GM12865 (cell line): ENCODE data around the gene C12orf42.

ENCODE experiments used
- DNase-seq: peaks from one replicate; pipeline ENCODE4 v3.0.0; 2010; ENCODE audit warnings: low read depth
- H3K4me3 ChIP-seq: 2 replicates; pipeline ENCODE4 v1.5.1; 2011; ENCODE audit warnings: mild to moderate bottlenecking, low read depth, low read length, control low read depth
- CTCF ChIP-seq: IDR thresholded peaks from 2 replicates; pipeline ENCODE4 v1.5.1; 2011; ENCODE audit warnings: low read length, control low read depth, low read depth, inconsistent platforms; ENCODE audit not compliant: insufficient read depth; ENCODE audit errors: missing control alignments

The C12orf42 gene

GRCh38 chr12:103498990-103499389, 3.2 kb upstream of the C12orf42 start:
- no peak overlapping the region for H3K4me3 ChIP-seq
- peak; percentile 35 for DNase-seq
- TF ChIP-seq CTCF, result no peak

- H3K4me3 ChIP-seq, result peak overlapping the region; percentile 48
- DNase-seq, result no peak
- TF ChIP-seq CTCF, result no peak
Measured at GRCh38 chr12:103494734-103495468, 867 bp downstream of the C12orf42 start.

- no peak for TF ChIP-seq CTCF
- H3K4me3 ChIP-seq, result no peak overlapping the region
- DNase-seq, result no peak
Measured at GRCh38 chr12:103494051-103494733, 1.6 kb downstream of the C12orf42 start.

GRCh38 chr12:103493199-103493598, 2.6 kb downstream of the C12orf42 start:
- no peak overlapping the region for H3K4me3 ChIP-seq
- TF ChIP-seq CTCF, result no peak
- no peak for DNase-seq

- TF ChIP-seq CTCF, result no peak
- H3K4me3 ChIP-seq, result peak overlapping the region; percentile 15; the same call in 1 of the 2 replicates
- DNase-seq, result peak; percentile 45
Measured at GRCh38 chr12:103482365-103482764, 13.4 kb downstream of the C12orf42 start.

GRCh38 chr12:103475073-103475472, 20.7 kb downstream of the C12orf42 start:
- H3K4me3 ChIP-seq, result no peak overlapping the region
- no peak for DNase-seq
- TF ChIP-seq CTCF, result no peak
